ENCODE data around the gene ARPC3. TPM values are rescaled to one million over a fixed set of nuclear protein-coding genes. Genes with fewer than 3 reads are reported as not detected.
"Not testable (repeated sequence)": the region's sequence is repeated elsewhere in the genome, so short reads cannot be mapped to it uniquely, and the experiment has no call there.

ARPC3 gene
- total RNA-seq, 2 donors from 2014 or later, result 218 to 227 TPM

DNA sequence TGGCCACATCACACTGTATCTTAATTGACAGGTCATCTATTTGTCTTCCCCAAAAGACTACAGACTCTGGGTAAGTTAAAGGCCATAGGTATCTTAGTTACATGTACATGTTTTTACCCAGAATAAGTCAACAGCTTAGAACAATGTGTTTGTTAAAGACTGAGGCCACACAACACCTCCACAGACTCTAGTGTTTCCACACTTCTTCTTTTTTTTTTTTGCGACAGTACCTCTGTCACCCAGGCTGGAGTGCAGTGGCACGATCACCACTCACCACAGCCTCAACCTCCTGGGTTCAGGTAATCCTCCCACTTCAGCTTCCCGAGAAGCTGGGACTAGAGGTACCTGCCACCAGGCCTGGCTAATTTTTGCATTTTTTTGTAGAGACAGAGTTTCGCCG, 16.7 kb upstream of the ARPC3 start:
- Mint-ChIP-seq H3K4me1 (peaks cover 16% of the 10 kb centered on the region), H3K4me3 (peak overlapping the region; percentile 98), H3K27me3 (ENCODE audit: insufficient read depth) (no peaks in the 10 kb centered on the region), H3K36me3 (ENCODE audit: low read depth) (peaks cover 23% of the 10 kb centered on the region), H3K9me3 (no peaks in the 10 kb centered on the region), H3K27ac (peak overlapping the region; percentile 48)
- H3K9me3 ChIP-seq (ENCODE audit: control insufficient read depth, low read length), result no peaks in the 10 kb centered on the region
- 88 to 93% methylated on average over 4 to 5 of the region's 5 CpGs for WGBS, 2 experiments (ENCODE audit: insufficient coverage in 1 of 2, insufficient read length in 1 of 2)
- H3K27me3 ChIP-seq (ENCODE audit: control insufficient read depth, insufficient read depth, low read length, poor library complexity, severe bottlenecking), result no peaks in the 10 kb centered on the region
- H3K9ac ChIP-seq (ENCODE audit: extremely low read depth, low read length, poor library complexity, severe bottlenecking), result peak overlapping the region; percentile 95
- no peak overlapping the region for H3K27ac ChIP-seq (ENCODE audit: low read depth, low read length)
- peak overlapping the region; percentile 94 for H3K4me3 ChIP-seq (ENCODE audit: low read length)
- peaks cover 2% of the 10 kb centered on the region for H3K4me1 ChIP-seq (ENCODE audit: control insufficient read depth, insufficient read depth, low read length)
- TF ChIP-seq, protein P1, sequence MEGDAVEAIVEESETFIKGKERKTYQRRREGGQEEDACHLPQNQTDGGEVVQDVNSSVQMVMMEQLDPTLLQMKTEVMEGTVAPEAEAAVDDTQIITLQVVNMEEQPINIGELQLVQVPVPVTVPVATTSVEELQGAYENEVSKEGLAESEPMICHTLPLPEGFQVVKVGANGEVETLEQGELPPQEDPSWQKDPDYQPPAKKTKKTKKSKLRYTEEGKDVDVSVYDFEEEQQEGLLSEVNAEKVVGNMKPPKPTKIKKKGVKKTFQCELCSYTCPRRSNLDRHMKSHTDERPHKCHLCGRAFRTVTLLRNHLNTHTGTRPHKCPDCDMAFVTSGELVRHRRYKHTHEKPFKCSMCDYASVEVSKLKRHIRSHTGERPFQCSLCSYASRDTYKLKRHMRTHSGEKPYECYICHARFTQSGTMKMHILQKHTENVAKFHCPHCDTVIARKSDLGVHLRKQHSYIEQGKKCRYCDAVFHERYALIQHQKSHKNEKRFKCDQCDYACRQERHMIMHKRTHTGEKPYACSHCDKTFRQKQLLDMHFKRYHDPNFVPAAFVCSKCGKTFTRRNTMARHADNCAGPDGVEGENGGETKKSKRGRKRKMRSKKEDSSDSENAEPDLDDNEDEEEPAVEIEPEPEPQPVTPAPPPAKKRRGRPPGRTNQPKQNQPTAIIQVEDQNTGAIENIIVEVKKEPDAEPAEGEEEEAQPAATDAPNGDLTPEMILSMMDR (conservative IDR thresholded peaks at IDR 0.05), result no peak
- DNase-seq, result peak; percentile 49
- peaks cover 24% of the 10 kb centered on the region for H3K36me3 ChIP-seq (ENCODE audit: control insufficient read depth, insufficient read depth, low read length)

DNA sequence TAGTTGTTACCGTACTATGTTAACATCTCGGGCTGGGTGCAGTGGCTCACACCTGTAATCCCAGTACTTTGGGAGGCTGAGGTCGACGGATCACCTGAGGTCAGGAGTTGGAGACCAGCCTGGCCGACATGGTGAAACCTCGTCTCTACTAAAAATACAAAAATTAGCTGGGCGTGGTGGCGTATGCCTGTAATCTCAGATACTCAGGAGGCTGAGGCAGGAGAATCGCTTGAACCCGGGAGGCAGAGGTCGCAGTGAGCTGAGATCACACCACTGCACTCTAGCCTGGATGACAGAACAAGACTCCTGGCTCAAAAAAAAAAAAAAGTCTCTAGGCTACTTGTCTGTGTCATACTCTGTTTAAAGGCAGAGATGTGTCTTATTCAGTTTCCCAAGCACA, 15.6 kb upstream of the ARPC3 start:
- H3K9me3 ChIP-seq (ENCODE audit: control insufficient read depth, low read length); H3K27ac Mint-ChIP-seq; H3K27ac ChIP-seq (ENCODE audit: low read depth, low read length); H3K4me3 ChIP-seq (ENCODE audit: low read length); H3K27me3 Mint-ChIP-seq (ENCODE audit: insufficient read depth); H3K4me1 ChIP-seq (ENCODE audit: control insufficient read depth, insufficient read depth, low read length); H3K4me3 Mint-ChIP-seq; H3K9me3 Mint-ChIP-seq; H3K9ac ChIP-seq (ENCODE audit: extremely low read depth, low read length, poor library complexity, severe bottlenecking); H3K27me3 ChIP-seq (ENCODE audit: control insufficient read depth, insufficient read depth, low read length, poor library complexity, severe bottlenecking); DNase-seq: not testable (repeated sequence)
- Mint-ChIP-seq H3K36me3 (ENCODE audit: low read depth) (peaks cover 29% of the 10 kb centered on the region), H3K4me1 (peaks cover 16% of the 10 kb centered on the region)
- WGBS, 2 experiments (ENCODE audit: insufficient coverage in 1 of 2, insufficient read length in 1 of 2), result 92 to 99% methylated on average over 10 to 11 of the region's 11 CpGs
- peaks cover 25% of the 10 kb centered on the region for H3K36me3 ChIP-seq (ENCODE audit: control insufficient read depth, insufficient read depth, low read length)

DNA sequence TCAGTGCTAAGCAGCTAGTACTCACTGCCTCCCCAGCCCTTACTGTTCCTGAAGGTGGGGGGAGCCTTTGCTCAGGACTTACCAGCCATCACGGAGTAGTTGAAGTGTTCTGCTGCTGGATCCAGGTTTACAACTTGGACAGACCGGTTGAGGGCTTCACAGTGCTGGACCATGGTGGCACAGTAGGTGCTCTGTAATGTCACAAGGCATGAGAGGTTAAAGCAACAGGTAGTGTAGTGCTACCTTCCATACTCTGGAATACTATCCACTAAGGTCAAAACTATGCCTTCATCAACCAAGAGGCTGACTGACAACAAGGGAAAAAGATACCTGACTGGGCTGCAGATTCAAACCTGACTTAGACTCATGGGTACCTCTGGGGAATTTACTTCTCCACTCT, 14.9 kb upstream of the ARPC3 start:
- Mint-ChIP-seq H3K27me3 (ENCODE audit: insufficient read depth) (no peaks in the 10 kb centered on the region), H3K4me3 (no peak overlapping the region), H3K36me3 (ENCODE audit: low read depth) (peaks cover 35% of the 10 kb centered on the region), H3K4me1 (peaks cover 16% of the 10 kb centered on the region), H3K9me3 (no peaks in the 10 kb centered on the region), H3K27ac (no peak overlapping the region)
- no peaks in the 10 kb centered on the region for H3K9me3 ChIP-seq (ENCODE audit: control insufficient read depth, low read length)
- 86 to 92% methylated on average over 2 of the region's 2 CpGs for WGBS, 2 experiments (ENCODE audit: insufficient coverage in 1 of 2, insufficient read length in 1 of 2)
- H3K9ac ChIP-seq (ENCODE audit: extremely low read depth, low read length, poor library complexity, severe bottlenecking), result no peak overlapping the region
- H3K27me3 ChIP-seq (ENCODE audit: control insufficient read depth, insufficient read depth, low read length, poor library complexity, severe bottlenecking), result no peaks in the 10 kb centered on the region
- no peak for DNase-seq
- no peak overlapping the region for H3K27ac ChIP-seq (ENCODE audit: low read depth, low read length)
- no peak overlapping the region for H3K4me3 ChIP-seq (ENCODE audit: low read length)
- peaks cover 31% of the 10 kb centered on the region for H3K36me3 ChIP-seq (ENCODE audit: control insufficient read depth, insufficient read depth, low read length)
- H3K4me1 ChIP-seq (ENCODE audit: control insufficient read depth, insufficient read depth, low read length), result peaks cover 2% of the 10 kb centered on the region
- TF ChIP-seq, protein P1 (conservative IDR thresholded peaks at IDR 0.05), result no peak

DNA sequence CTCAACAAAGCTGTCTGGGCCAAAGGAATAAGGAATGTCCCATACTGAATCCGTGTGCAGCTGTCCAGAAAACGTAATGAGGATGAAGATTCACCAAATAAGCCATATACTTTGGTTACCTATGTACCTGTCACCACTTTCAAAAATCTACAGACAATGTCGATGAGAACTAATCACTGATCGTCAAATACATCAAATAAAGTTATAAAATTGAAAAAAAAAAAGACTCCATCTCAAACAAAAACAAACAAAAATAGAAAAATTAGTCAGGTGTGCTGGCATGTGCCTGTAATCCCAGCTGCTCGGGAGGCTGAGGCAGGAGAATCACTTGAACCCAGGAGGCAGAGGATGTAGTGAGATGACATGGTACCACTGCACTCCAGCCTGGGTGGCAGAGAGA, 11.1 kb upstream of the ARPC3 start:
- not testable (repeated sequence) for H3K4me3 ChIP-seq (ENCODE audit: low read length); H3K4me3 Mint-ChIP-seq; H3K4me1 ChIP-seq (ENCODE audit: control insufficient read depth, insufficient read depth, low read length); H3K9ac ChIP-seq (ENCODE audit: extremely low read depth, low read length, poor library complexity, severe bottlenecking); H3K27ac Mint-ChIP-seq; H3K27me3 ChIP-seq (ENCODE audit: control insufficient read depth, insufficient read depth, low read length, poor library complexity, severe bottlenecking); H3K27me3 Mint-ChIP-seq (ENCODE audit: insufficient read depth); H3K9me3 Mint-ChIP-seq; DNase-seq; H3K4me1 Mint-ChIP-seq; H3K27ac ChIP-seq (ENCODE audit: low read depth, low read length); H3K9me3 ChIP-seq (ENCODE audit: control insufficient read depth, low read length)
- peaks cover 50% of the 10 kb centered on the region for H3K36me3 Mint-ChIP-seq (ENCODE audit: low read depth)
- H3K36me3 ChIP-seq (ENCODE audit: control insufficient read depth, insufficient read depth, low read length), result peaks cover 46% of the 10 kb centered on the region
- WGBS, 2 experiments (ENCODE audit: insufficient coverage in 1 of 2, insufficient read length in 1 of 2), result 87 to 90% methylated on average over 5 of the region's 5 CpGs
